ENCODE data around the gene DNAJA2.
A peak's percentile ranks its signal among the peaks of the same experiment; 100 is the strongest.
"Not testable (repeated sequence)": the region's sequence is repeated elsewhere in the genome, so short reads cannot be mapped to it uniquely, and the experiment has no call there.

Gene DNAJA2

DNA sequence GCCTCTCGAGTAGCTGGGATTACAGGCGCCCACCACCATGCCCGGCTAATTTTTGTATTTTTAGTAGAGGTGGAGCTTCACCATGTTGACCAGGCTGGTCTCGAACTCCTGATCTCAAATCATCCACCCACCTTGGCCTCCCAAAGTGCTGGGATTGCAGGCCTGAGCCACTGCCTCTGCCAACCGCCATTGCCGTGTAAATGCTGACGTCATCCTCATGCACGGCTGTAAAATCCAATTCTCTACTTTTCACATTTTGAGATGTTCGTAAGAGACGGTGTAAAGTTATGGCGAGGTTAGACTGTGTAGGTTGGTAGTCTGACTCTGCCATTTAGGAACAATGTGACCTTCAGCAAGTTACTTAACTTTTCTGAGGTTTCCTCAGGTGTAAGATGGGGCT, 1.7 kb upstream of the DNAJA2 start:
- no peak for DNase-seq (ENCODE audit: low spot score)

DNA sequence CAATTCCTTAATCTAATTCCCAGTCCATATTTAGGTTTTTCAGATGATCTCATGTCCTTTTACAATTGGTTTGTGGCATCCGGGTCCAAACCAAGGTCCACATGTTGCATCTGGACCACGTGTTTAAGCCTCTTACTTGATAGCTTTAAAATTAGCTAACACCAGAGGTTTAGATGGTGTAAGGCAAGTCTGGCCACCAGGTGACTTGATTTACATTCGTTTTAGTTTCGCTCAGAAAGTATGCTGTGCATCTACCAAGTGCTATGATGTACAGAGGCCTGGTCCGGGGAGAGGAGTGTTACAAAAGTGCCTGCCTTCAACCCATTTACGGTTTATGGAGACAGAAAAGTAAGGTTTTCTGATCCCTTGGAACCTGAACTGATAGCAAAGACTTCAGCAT, 878 bp upstream of the DNAJA2 start:
- DNase-seq (ENCODE audit: low spot score), result no peak

DNA sequence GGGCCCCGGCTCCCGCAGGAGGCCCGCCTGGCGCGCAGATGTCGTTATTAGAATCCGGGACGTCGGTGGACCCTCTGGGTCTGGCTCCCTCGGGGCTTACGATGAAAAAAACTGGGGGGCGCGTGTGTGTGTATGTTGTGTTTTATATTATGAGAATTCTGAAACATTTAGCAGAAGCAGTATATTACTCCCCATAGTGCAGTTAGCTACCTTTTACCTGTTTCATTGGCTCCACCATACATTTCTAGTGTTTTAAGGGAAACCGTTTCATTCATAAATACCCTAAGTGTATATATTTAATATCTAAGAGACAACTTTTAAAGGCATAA, 486 bp upstream of the DNAJA2 start:
- no peak for DNase-seq (ENCODE audit: low spot score)

DNA sequence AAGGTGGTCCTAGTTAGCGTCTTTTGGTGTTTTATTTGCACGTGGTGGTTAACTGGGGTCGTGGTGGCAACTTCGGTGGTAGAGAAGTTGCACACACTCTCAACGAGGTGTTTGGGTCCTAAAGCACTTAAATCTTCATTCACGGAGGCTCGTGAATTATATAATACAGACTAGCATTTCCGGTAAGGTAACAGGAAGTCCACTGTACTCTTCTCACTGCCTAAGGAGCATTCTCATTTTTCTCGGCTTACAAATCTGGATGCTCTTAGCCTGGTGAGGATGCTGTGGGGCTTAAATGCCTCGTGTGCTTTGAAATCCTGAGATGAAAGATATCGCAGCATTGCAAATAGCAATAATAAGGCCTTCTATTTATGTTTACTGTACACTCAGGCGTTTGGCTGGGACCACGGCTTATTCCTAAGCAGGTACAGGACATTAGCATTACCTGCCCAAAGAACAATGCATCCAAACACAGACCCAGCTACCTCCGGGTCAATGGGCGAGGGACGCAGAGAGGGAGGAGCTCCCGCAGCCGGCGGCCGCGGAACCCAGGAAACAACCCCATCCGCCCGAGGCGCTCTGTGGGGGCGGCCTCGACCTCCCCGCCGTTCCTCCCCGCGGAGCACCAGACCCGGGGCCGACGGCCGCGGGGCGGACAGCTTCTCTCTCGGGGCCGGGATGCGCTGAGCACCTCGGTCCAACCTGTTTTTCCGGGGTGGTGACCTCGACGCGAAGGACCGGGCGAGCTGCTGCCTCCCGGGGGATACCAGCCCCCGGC, 856 bp downstream of the DNAJA2 start:
- DNase-seq (ENCODE audit: low spot score), result peak; percentile 13

DNA sequence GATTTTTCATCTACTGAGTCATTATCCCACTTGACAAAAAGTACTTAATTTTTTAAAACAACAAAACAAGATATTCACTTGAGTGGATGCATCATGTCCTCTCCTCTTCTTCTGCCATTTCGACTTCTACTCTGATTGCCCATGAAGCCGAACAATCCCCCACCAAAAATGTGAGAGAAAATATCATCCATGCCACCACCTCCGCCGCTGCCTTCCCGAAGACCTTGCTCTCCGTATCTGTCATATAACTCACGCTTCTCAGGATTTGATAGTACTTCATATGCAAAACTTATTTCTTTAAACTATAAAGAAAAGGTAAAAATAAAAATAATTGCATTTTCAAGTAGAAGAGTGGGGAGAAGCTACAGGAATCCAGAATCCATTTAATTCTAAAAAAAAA, 2.2 kb downstream of the DNAJA2 start:
- DNase-seq (ENCODE audit: low spot score), result no peak

DNA sequence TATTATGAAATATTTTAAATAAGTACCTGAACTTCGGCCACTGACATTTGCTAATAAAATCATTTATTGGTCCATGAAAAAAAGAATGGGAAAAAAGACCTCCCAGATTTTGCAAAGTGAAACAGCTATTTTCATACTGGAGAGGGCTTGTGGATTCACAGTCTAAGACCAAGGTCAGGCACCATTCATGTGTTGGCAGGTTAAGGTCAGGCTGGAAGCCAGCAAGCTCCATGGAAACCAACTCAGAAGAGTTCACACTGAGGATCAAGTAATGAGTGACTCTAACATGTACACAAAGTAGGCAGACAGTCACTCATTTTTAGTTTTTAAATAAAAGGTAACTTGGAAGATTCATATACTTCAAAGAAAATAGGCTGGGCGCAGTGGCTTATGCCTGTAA, 3.4 kb downstream of the DNAJA2 start:
- DNase-seq (ENCODE audit: low spot score), result no peak

DNA sequence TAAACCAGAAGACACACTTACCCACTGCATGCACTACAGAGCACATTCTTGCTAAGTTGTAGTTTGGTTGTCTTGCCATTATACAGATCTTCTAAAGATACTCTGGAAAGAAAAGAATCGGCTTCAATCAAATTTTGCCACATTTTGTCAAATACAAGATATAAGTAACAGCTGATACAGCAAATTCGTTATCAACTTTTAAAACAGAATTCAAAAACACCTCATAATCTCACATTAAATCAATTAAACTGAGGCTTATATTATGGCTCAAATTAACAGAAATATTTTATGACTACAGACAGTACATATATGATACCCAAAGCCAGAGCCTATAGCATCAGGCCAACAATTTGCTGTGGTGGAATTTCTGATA, 5.4 kb downstream of the DNAJA2 start:
- DNase-seq (ENCODE audit: low spot score), result no peak

DNA sequence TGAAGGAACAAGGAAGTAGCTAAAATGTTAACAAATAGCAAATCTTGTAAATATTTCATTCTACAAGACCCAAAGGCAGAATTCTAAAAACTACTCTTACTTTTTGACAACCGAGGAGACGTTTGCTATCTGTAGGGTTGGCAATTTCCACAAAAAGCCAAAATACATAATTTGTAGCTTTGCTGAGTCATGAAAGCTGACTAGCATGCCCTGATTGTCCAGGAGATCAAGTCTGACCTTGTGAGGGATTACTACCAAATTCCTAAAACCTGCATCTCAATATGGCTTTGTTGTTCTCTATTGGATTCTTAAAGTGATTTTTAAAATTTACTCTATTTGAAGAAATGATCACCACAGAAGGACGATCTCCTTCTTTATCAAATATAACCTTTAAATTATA, 10.8 kb downstream of the DNAJA2 start:
- no peak for DNase-seq (ENCODE audit: low spot score)

DNA sequence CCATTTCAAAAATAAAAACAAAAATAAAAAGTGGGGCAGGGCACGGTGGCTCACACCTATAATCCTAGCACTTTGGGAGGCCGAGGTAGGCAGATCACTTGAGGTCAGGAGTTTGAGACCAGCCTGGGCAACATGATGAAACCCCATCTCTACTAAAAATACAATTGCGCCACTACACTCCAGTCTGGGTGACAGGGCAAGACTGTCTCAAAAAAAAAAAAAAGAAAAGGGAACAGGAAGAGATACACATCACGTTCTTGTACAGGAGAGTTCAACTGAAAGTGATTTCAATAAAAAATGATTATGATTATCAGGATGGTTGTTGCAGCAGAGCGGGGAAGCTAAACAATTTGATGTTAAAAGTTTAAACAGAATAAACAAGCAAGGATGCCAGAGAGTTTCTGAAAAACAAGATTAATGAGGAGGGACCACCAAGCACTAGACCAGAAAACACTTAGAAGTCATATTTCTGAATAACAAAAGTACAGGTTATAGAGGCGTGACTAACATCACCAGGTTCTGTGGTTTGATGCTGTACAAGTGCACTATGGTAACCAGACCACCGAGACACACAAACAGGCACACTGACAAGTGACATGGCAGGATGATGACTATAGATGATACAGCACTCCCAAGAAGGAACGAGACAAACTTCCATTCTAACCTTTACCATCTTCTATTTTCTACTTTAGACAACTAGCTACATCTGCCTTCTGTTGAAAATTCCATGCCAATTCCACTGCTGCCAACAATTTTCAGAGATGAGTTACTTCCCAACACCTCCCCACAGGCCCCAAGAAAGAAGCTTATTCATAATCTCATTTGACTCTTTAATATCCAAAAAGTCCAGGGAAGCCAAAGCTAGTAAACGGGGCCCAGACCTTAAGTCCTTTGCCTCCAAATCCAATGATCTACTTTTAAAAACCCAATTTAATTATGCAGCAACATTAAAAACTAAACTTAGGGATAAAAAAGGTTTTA, 11.8 kb downstream of the DNAJA2 start:
- DNase-seq (ENCODE audit: low spot score), result no peak

DNA sequence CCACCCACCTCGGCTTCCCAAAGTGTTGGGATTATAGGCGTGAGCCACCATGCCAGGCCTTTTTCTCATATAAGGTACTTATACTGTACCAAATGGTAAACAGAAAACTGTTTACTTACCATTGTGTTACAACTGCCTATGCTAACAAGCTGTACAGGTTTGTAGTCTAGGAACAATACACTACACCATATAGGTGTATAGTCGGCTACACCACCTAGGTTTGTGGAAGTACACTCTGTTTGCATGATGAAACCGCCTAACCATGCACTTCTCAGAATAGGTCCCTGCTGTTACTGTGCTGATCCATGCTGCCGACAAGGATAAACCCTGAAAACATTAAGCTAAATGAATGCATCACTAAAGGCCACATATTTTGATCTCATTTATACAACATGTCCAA, 18.9 kb downstream of the DNAJA2 start:
- no peak for DNase-seq (ENCODE audit: low spot score)

DNA sequence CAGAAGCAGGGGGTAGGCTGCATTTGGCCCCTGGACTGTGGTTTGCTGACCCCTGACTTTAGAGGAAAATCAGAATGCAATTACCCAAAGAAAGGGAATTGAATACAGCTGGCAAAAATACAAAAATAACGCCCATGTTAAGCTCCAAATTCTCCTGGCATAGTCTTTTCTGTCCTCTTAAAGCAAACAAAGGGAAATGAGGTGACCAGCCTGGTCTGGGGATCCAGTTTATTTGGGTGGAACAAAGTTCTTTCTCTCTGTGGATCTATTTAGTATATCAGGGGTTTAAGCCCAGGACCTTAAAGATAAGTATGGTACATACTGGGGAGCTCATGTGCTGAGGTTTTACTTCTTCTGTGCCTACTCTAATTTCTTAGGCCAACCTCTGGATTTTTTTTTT, 23.5 kb downstream of the DNAJA2 start:
- no peak for DNase-seq (ENCODE audit: low spot score)

DNA sequence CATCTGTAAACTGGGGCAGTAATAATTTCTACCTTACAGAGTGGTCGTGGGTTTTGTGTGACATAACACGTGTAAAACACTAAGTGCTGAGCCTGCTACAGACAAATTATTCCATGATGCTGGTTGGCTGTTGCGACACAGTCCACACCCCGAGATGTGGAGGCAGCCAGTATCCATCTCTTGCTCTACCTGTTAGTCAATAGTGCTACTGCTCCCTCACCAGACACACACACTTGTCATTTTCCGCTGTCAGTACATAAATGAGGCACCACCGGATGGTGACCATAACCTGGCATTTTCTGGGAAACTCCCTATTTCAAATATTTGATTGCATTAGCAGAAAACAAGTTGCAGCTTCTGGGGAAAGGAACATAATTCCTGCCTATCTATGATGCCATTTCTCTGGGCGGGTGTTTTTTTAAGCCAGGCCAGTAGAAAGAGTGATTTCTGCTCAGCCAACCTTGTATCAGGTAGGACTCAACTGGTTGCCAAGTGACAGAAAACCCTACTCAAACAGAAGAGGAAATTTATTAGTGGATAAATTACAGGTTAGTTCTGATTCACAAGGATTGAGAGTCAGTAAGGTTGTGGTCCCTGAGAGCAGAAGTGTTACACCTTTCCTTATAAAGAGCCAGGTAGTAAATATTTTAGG, 24.1 kb downstream of the DNAJA2 start:
- DNase-seq (ENCODE audit: low spot score), result no peak

DNA sequence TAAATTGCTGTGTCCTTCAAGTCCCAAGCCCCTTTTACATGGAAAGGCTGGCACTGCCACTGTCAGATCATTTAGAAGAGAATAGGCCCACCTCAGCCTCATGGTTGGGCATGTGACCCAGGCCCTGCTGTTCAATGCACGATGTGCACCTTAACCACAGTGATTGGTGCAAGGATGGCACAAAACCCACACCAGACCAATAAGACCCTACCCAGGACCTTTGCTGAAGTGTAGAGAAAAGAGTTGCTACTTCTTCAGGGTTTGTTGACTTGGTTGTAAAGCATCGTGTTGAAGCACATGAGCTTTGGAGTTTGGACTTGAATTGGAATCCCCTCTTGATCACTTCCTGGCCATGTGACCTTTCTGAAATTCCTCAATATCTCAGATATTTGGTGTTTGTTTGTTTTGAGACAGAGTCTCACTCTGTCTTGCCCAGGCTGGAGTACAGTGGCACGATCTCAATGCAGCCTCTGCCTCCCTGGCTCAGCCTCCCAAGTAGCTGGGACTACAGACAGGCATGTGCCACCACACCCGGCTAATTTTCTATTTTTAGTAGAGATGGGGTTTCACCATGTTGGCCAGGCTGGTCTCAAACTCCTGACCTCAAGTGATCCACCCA, 24.8 kb downstream of the DNAJA2 start:
- no peak for DNase-seq (ENCODE audit: low spot score)

DNA sequence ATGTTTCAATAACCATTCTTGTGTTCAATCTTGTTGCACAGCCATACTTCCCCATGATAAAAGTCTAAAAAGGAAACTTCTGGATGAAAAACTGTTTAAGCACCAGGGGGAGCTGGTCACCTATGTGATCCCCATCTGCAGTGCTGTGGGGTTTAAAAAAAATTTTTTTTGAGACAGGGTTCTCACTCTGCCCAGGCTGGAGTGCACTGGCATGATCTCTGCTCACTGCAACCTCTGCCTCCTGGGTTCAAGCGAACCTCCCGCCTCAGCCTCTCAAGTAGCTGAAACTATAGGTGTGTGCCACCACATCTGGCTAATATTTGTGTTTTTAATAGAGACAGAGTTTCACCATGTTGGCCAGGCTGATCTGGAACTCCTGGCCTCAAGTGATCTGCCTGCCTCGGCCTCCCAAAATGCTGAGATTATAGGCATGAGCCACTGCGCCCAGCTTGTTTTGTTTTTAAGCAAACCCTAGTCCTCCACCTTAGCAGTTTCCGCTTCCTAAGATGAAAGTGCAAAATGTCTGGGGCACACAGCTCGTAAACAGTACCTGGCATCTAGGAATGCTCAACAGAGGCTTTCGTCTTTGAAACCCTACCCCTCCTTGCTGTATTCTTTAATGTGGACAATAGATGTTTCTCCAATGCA, 25.4 kb downstream of the DNAJA2 start:
- peak; percentile 8 for DNase-seq (ENCODE audit: low spot score)

DNA sequence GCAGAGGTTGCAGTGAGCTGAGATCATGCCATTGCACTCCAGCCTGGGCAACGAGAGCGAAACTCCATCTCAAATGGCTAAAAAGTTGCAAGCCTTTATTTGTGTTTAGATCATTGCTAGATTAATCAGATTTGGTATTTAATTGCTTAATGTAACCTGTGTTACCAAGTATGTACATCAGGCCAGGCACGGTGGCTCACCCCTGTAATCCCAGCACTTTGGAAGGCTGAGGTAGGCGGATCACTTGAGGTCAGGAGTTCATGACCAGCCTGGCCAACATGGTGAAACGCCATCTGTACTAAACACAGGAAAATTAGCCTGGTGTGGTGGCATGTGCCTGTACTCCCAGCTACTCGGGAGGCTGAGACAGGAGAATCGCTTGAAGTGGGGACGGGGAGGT, 28.8 kb downstream of the DNAJA2 start:
- not testable (repeated sequence) for DNase-seq (ENCODE audit: low spot score)

DNA sequence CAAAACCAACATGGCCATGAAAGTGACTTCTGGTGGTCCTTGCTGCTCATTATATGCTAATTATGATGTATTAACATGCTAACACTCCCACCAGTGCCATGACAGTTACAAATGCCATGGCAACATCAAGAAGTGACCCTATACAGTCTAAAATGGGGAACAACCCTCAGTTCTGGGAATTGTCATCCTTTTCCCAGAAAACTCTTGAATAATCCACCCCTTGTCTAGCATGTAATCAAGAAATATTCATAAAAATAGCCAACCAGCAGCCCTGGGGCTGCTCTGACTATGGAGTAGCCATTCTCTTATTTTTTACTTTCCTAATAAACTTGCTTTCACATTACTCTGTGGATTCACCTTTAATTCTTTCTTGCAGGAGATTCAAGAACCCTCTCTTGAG, 35.9 kb downstream of the DNAJA2 start:
- no peak for DNase-seq (ENCODE audit: low spot score)

DNA sequence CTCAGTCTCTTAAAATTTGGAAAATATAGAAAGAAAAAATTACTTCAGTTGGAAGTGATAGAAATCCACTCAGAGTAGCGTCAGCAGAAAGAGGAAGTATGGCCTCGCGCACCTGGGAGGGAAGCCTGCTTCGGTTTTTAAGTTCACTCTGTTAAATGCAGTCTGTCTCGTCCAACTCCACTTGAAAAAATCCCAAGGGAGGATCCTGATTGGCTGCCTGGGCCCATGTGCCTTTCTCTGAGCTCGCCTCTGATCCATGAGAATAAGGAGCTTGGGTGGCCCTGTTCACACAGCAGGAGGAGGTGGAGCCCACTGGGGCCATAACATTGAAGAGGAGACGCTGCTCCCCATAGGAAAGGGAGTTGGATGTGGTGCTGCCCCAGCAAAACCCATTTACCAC, 40.7 kb downstream of the DNAJA2 start:
- DNase-seq (ENCODE audit: low spot score), result no peak

DNA sequence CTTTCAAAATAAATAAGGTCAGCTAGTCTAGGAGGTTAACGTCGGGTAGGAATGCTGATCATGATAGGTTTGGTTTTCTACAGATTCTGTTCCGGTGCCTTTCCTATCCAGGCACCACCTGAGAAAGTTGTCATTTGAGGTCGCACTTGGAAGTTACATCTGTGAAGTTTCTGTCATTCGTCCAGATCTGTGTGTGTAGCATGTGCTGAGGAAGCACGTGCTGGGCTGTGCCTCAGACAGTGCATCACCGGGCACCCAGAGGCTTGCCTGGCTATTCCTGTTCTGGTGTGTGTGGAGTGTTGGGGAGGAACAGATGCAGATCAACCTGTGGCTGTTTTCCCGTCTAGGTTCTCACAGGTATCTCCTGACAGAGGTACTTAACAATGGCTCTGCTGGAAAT, 42.6 kb downstream of the DNAJA2 start:
- no peak for DNase-seq (ENCODE audit: low spot score)

DNA sequence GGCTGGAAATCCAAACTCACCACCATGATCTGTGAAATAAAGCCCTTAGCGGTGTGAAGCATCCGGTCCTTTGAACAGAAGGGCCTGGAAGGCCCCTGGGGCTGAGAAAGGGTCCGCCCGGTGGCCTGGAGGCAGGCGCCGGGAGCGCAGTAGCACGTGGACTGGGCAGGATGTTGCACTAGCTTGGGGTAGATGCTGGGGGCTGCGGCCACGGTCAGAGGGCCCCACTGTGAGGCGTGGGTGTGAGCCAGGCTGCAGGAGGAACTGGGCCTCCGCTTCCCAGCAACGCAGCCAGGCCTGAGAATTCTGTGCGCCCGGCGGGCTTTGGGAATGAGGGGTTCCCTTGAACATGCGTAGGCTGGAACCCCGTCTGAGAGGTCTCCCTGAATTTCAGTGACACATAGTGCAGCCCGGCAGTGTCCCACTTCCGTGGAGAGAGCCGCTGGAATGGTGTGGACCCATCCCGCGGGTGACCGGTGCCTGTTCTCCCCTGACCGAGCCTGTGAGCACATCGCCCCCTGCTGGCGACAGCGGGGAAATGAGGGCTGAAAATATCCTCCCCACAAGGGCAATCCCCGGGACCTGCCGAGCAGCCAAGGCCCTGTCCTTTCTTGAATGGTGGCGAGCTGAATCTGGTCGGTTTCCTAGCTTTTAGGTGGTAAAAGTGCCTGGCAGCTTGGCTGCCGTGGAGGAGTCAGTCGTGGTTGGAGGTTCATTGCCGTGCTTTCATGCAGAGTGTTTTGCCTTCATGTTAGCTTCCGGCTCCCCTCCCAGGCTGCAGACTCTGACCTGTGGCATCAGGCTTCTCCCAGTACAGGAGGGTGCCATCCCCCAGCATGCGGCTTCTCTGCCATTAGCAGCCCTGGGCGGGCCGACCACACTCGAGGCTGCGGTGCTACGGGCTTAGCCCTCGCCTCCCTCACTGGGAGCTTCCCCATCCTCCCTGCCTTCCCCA, 43.8 kb downstream of the DNAJA2 start:
- peak; percentile 45 for DNase-seq (ENCODE audit: low spot score)

DNA sequence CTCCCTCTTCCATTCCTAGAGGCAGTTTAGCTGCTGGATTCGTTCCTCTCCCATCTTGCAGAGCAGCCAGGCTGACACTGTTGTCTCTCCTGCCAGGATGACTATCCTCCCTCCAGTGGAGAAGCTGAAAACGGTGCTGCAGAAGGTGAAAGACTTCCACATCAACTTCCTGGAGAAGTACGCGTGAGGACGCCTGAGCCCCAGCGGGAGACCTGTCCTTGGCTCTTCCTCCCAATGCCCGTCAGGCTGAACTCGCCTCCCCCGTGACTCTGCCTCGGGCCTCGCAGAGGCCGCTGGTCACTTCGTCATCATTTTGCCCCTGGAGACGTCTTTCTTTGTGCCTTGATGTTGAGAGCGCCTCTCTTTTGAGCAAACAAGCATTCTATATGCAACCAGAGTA, 44.7 kb downstream of the DNAJA2 start:
- no peak for DNase-seq (ENCODE audit: low spot score)

DNA sequence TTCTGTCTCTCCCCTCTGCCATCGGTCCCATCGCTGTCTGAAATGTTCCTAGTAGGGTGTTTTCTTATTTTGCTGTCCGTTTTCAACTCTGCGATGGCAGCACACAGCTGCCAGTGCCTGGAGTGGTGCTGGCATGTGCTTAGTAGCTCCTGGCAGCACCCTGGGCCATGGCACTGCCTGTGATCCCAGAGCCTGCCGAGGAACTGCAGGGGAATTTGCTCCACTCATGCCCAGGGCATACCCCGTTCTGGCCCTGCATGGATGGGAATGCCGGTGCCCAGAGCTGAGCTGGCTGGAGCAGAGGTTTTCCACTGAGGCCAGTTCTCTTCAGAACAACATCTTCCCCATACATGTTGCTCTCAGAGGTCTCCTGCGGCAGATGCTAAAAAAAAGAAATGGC, 46.2 kb downstream of the DNAJA2 start:
- no peak for DNase-seq (ENCODE audit: low spot score)

All from COLO829 (cell line).